Activated naive CD8-positive, alpha-beta T cell (primary cell): ENCODE data around the gene ITPRIP.

Experiments
- H3K27ac Mint-ChIP-seq: one replicate; pipeline ENCODE4 v1.8.0; 2021; ENCODE audit warnings: mixed read lengths
- H3K27me3 Mint-ChIP-seq: one replicate; pipeline ENCODE4 v1.8.0; 2021; ENCODE audit warnings: mixed read lengths
- H3K36me3 Mint-ChIP-seq: one replicate; pipeline ENCODE4 v1.8.0; 2021; ENCODE audit warnings: mixed read lengths
- H3K4me1 Mint-ChIP-seq: one replicate; pipeline ENCODE4 v1.8.0; 2021; ENCODE audit warnings: low read depth, mixed read lengths
- H3K4me3 Mint-ChIP-seq: one replicate; pipeline ENCODE4 v1.8.0; 2021; ENCODE audit warnings: mild to moderate bottlenecking, mixed read lengths
- H3K9me3 Mint-ChIP-seq: one replicate; pipeline ENCODE4 v1.8.0; 2021; ENCODE audit warnings: low read depth, mixed read lengths

ITPRIP gene

DNA sequence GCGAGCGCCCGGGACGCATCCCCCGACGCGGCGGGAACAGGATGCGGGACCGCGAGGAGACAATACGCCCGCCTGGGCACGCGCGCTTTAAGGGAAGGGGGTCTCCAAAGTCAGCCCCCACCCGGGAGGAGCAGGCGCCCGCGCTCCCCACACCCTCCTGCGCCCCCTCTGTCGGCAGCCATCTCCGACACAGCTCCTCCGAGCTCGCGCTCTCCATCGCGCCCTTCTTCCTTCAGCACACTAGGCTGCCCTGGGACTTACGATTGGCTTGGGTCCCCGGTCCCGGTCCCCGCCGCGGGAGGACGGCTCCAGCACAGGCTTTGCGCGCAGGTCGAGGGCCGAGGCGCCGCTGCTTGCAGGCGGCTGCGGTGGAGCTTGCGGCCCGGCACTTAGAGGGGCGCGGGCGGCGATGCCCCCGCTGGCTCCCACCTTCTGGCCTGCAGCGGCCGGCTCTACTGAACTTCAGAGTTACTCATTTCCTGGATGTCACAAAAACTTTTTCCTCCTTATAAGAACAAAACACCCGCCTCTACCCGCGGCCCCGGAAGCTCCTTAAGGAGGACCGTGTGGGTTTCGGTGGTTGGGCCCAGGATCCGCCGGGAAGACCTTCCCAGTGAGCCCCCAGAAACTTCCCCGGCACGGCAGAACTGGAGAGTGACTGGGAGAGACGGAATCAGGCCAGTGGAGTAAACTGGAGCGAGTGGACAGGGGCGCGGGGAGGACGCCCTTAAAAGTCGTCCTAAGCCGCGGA is at the start of gene ITPRIP:
ITPRIP (minus strand) TSS at position 481 of the 751 bp plus-strand sequence. CDS start 22,414 bp downstream, outside the sequence.
- Mint-ChIP-seq H3K4me1 (peaks cover 55% of the 10 kb centered on the region), H3K4me3 (peak within 1 kb of the TSS; percentile 96), H3K27ac (peak within 1 kb of the TSS; percentile 100), H3K9me3 (no peaks in the 10 kb centered on the region), H3K36me3 (peaks cover 3% of the 10 kb centered on the region), H3K27me3 (no peaks in the 10 kb centered on the region)

DNA sequence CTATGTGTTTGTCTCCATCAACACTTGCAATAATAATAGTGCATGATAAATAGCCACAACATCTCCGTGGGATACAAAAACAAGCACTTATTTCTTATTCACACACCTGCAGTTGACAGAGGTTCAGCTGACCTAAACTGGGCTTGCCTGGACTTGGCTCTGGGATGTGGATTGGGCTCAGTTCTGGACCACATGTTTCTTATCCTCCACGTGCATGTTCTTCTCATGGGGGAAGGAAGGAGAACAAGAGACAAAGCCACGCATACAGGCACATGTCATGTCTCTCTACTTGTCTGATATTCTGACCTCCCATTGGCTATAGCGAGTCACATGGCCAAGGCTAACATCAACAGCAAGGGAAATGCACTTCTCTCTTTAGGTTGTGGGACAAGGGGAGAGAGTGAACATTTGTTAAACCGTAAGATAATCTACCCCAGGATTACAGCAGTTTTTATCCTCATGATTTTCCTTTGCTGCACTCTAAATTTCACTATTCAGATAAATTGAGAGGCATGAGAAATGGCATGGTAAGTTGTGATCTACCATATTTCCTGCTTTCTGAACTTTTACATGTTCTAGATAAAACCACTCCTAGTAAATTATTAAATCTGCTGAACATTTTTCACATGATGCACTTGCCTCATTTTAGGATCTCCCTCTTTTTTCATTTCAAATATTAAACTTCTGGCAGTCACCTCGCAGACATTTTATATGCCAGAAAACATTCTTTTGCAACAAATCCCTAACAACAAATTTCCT is 49.0 kb upstream of the ITPRIP start:
- H3K9me3 Mint-ChIP-seq: no peaks in the 10 kb centered on the region
- no peak overlapping the region for H3K27ac Mint-ChIP-seq
- H3K4me3 Mint-ChIP-seq: no peak overlapping the region
- H3K4me1 Mint-ChIP-seq: peaks cover 2% of the 10 kb centered on the region
- H3K27me3 Mint-ChIP-seq: peaks cover 23% of the 10 kb centered on the region
- peaks cover 2% of the 10 kb centered on the region for H3K36me3 Mint-ChIP-seq

- H3K4me1 Mint-ChIP-seq: no peaks in the 10 kb centered on the region
- H3K9me3 Mint-ChIP-seq: no peaks in the 10 kb centered on the region
- no peak overlapping the region for H3K4me3 Mint-ChIP-seq
- H3K27me3 Mint-ChIP-seq: peaks cover 25% of the 10 kb centered on the region
- peaks cover 2% of the 10 kb centered on the region for H3K36me3 Mint-ChIP-seq
- no peak overlapping the region for H3K27ac Mint-ChIP-seq
These were observed 42.1 kb upstream of the ITPRIP start for GRCh38 chr10:104380336-104380735.

- Mint-ChIP-seq H3K4me3 (no peak overlapping the region), H3K36me3 (no peaks in the 10 kb centered on the region), H3K4me1 (no peaks in the 10 kb centered on the region), H3K27ac (no peak overlapping the region), H3K9me3 (no peaks in the 10 kb centered on the region), H3K27me3 (peaks cover 18% of the 10 kb centered on the region)
These were observed 38.6 kb upstream of the ITPRIP start for GRCh38 chr10:104376784-104377300.

- Mint-ChIP-seq H3K27me3 (peaks cover 18% of the 10 kb centered on the region), H3K27ac (no peak overlapping the region), H3K36me3 (no peaks in the 10 kb centered on the region), H3K4me3 (no peak overlapping the region), H3K9me3 (no peaks in the 10 kb centered on the region), H3K4me1 (no peaks in the 10 kb centered on the region)
These were observed 36.3 kb upstream of the ITPRIP start for GRCh38 chr10:104374591-104374990.

DNA sequence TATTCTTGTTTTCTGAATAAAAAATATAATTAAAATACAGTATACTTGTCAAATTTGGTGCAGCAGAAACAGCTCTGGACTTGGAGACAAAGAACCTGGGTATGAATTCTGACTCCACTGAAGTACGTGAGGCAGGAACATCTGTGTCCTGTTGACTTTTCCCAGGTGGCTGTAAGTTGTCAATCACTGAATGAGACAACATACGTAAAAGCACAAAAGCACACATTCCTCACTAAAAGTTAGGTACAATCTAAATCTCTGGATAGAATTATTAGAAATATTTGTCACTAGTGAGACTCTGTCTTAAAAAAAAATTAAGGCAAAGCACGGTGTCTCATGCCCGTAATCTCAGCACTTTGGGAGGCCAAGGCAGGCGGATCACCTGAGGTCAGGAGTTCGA is 33.5 kb upstream of the ITPRIP start:
- no peak overlapping the region for H3K4me3 Mint-ChIP-seq
- H3K27ac Mint-ChIP-seq: no peak overlapping the region
- H3K9me3 Mint-ChIP-seq: no peaks in the 10 kb centered on the region
- no peaks in the 10 kb centered on the region for H3K36me3 Mint-ChIP-seq
- H3K27me3 Mint-ChIP-seq: peaks cover 26% of the 10 kb centered on the region
- H3K4me1 Mint-ChIP-seq: no peaks in the 10 kb centered on the region

DNA sequence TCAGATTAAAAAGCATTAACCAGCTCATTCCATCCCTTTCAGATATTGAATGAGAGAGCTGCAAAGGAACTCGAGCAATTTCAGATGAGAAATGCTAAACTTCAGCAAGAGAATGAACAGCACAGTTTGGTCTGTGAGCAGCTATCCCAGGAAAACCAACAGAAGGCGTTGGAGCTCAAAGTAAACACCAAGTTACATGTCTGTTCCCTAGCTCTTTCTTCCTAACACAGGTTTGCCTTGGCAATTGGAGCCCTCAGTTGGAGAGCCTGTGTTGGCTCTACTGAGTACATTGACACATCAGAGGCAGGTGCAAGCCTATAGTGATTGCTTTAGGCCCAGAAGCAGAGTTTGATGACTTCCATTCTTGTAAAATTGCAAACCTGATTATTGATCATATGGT is 30.1 kb upstream of the ITPRIP start:
- no peak overlapping the region for H3K4me3 Mint-ChIP-seq

GRCh38 chr10:104367904-104368303 is 29.6 kb upstream of the ITPRIP start:
- peaks cover 4% of the 10 kb centered on the region for H3K36me3 Mint-ChIP-seq
- peaks cover 26% of the 10 kb centered on the region for H3K27me3 Mint-ChIP-seq

More for the DNA sequence above, 30.1 kb upstream of the ITPRIP start:
- no peaks in the 10 kb centered on the region for H3K9me3 Mint-ChIP-seq
- peaks cover 23% of the 10 kb centered on the region for H3K27me3 Mint-ChIP-seq
- H3K27ac Mint-ChIP-seq: no peak overlapping the region
- no peaks in the 10 kb centered on the region for H3K4me1 Mint-ChIP-seq
- peaks cover 1% of the 10 kb centered on the region for H3K36me3 Mint-ChIP-seq

DNA sequence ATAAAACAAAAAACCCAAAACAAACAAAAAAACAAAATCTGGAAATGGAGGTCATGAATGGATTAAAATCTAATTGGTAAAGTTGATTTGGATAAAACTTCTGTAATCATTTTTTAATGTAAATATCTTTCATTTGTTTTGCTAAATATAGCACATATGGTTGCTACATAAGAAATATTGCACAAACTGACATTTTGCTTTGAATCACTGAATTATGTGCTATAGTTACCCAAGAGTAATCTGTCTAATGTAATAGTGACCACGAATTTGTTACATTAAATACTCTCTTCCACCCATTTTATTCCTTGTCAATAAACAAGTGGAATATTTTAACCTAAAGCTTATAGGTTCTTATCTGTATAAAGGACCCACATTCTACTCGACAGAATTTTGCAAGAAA is 21.5 kb upstream of the ITPRIP start:
- Mint-ChIP-seq H3K4me1 (no peaks in the 10 kb centered on the region), H3K4me3 (no peak overlapping the region), H3K9me3 (no peaks in the 10 kb centered on the region), H3K27ac (no peak overlapping the region), H3K27me3 (peaks cover 7% of the 10 kb centered on the region), H3K36me3 (peaks cover 5% of the 10 kb centered on the region)

More at GRCh38 chr10:104367904-104368303, 29.6 kb upstream of the ITPRIP start:
- H3K4me1 Mint-ChIP-seq: no peaks in the 10 kb centered on the region
- no peak overlapping the region for H3K4me3 Mint-ChIP-seq
- H3K27ac Mint-ChIP-seq: no peak overlapping the region
- H3K9me3 Mint-ChIP-seq: no peaks in the 10 kb centered on the region

GRCh38 chr10:104353325-104354048 is 15.2 kb upstream of the ITPRIP start, which contains the start of gene CFAP58:
Gene CFAP58 (plus strand): TSS chr10:104353833. CDS start chr10:104353898, 65 bp downstream.
- Mint-ChIP-seq H3K9me3 (no peaks in the 10 kb centered on the region), H3K4me3 (peak within 1 kb of the TSS; percentile 17), H3K36me3 (no peaks in the 10 kb centered on the region), H3K27me3 (no peaks in the 10 kb centered on the region), H3K27ac (peak within 1 kb of the TSS; percentile 23), H3K4me1 (peaks cover 18% of the 10 kb centered on the region)

GRCh38 chr10:104351919-104352318 is 13.7 kb upstream of the ITPRIP start:
- peak overlapping the region; percentile 85 for H3K27ac Mint-ChIP-seq
- no peak overlapping the region for H3K4me3 Mint-ChIP-seq
- no peaks in the 10 kb centered on the region for H3K27me3 Mint-ChIP-seq
- no peaks in the 10 kb centered on the region for H3K36me3 Mint-ChIP-seq
- H3K4me1 Mint-ChIP-seq: peaks cover 18% of the 10 kb centered on the region
- H3K9me3 Mint-ChIP-seq: no peaks in the 10 kb centered on the region

GRCh38 chr10:104351061-104351702 is 12.9 kb upstream of the ITPRIP start:
- peaks cover 21% of the 10 kb centered on the region for H3K4me1 Mint-ChIP-seq
- H3K36me3 Mint-ChIP-seq: no peaks in the 10 kb centered on the region
- peak overlapping the region; percentile 62 for H3K4me3 Mint-ChIP-seq
- peak overlapping the region; percentile 85 for H3K27ac Mint-ChIP-seq
- H3K27me3 Mint-ChIP-seq: no peaks in the 10 kb centered on the region
- H3K9me3 Mint-ChIP-seq: no peaks in the 10 kb centered on the region

GRCh38 chr10:104350127-104350635 is 11.9 kb upstream of the ITPRIP start:
- H3K27ac Mint-ChIP-seq: no peak overlapping the region
- no peak overlapping the region for H3K4me3 Mint-ChIP-seq
- no peaks in the 10 kb centered on the region for H3K36me3 Mint-ChIP-seq
- no peaks in the 10 kb centered on the region for H3K27me3 Mint-ChIP-seq
- peaks cover 29% of the 10 kb centered on the region for H3K4me1 Mint-ChIP-seq
- peaks cover 3% of the 10 kb centered on the region for H3K9me3 Mint-ChIP-seq

GRCh38 chr10:104349623-104350126 is 11.4 kb upstream of the ITPRIP start:
- no peak overlapping the region for H3K27ac Mint-ChIP-seq
- no peaks in the 10 kb centered on the region for H3K36me3 Mint-ChIP-seq
- peaks cover 29% of the 10 kb centered on the region for H3K4me1 Mint-ChIP-seq
- peaks cover 3% of the 10 kb centered on the region for H3K9me3 Mint-ChIP-seq
- no peaks in the 10 kb centered on the region for H3K27me3 Mint-ChIP-seq
- H3K4me3 Mint-ChIP-seq: no peak overlapping the region
